GM13976 (cell line): Measurements from ENCODE around the gene FYB1.

Source experiments
- DNase-seq: peaks from one replicate; pipeline ENCODE4 v3.0.0; 2012; ENCODE audit warnings: low spot score
- CTCF ChIP-seq: IDR thresholded peaks from 2 replicates; pipeline ENCODE4 v1.5.1; 2012; ENCODE audit warnings: borderline replicate concordance, mild to moderate bottlenecking; ENCODE audit not compliant: insufficient read depth; ENCODE audit errors: extremely low read depth, missing control alignments, control extremely low read depth
- in situ Hi-C: fragments of 300-500 bp; cut with MboI; formaldehyde crosslinking; loops from one replicate; pipeline ENCODE4 v1.12.0; 2022; ENCODE audit warnings: low sequenced_read_pairs, mixed read lengths, inconsistent platforms; ENCODE audit not compliant: unreplicated experiment

FYB1 gene

GRCh38 chr5:39143151-39143860, 76.1 kb downstream of the FYB1 start:
- TF ChIP-seq CTCF, result no peak
- DNase-seq, result no peak
- in situ Hi-C loops, result no loop called here

- in situ Hi-C loops, result no loop called here
- no peak for DNase-seq
- TF ChIP-seq CTCF, result no peak
These were observed 78.7 kb downstream of the FYB1 start for GRCh38 chr5:39140558-39141168.

GRCh38 chr5:39138892-39139291, 80.5 kb downstream of the FYB1 start:
- TF ChIP-seq CTCF, result no peak
- in situ Hi-C loops, result no loop called here
- no peak for DNase-seq

GRCh38 chr5:39137819-39138451, 81.4 kb downstream of the FYB1 start:
- in situ Hi-C loops, result no loop called here
- no peak for DNase-seq
- no peak for TF ChIP-seq CTCF

GRCh38 chr5:39137391-39137790, 82.0 kb downstream of the FYB1 start:
- in situ Hi-C loops, result no loop called here

GRCh38 chr5:39132792-39133191, 86.6 kb downstream of the FYB1 start:
- in situ Hi-C loops, result no loop called here
- DNase-seq, result no peak
- TF ChIP-seq CTCF, result no peak

More at GRCh38 chr5:39137391-39137790, 82.0 kb downstream of the FYB1 start:
- DNase-seq, result no peak
- TF ChIP-seq CTCF, result no peak
